ENCODE results near the gene LHFPL6. TPM values are rescaled to one million over a fixed set of nuclear protein-coding genes. Genes with fewer than 3 reads are reported as not detected.

LHFPL6 gene
- total RNA-seq, 2 donors from 2014 or later = 58.2 to 67.2 TPM

DNA sequence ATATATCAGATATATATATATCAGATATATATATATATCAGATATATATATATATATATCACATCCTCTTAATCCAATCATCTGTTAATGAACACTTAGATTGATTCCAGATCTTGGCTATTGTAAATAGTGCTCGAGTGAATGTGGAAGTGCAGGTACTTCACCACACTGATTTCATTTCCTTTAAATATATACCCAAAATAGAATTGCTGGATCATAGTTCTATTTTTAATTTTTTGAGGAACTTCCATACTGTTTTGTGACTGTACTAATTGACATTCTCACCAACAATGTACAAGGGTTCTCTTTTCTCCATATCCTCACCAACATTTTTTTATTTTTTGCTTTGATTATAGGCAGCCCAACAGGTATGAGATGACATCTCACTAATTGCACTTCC lies 287.2 kb downstream of the LHFPL6 start:
- intact Hi-C loops (cut with DNase I) = no loop called here
- no peak for ATAC-seq
- DNase-seq = no peak

DNA sequence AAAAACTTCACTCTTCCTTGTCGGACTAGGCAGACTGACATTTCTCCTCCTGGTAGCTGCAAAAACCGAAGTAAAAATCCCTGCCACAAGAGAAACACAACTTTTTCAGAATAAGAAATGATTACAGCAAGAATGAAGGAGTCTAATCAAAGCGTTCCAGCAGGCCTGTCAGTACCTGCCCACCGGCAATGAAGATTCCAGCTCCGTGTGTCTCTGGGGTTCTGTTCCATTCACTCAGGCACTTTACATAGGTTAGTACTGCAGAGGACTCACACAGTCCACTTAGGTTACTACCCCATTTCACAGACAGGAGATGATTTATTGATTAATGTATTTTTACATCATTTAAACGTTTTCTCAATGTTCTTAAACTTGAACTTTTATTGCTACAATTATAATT lies 289.3 kb downstream of the LHFPL6 start:
- intact Hi-C loops (cut with DNase I) = no loop called here
- no peak for ATAC-seq
- DNase-seq = no peak

DNA sequence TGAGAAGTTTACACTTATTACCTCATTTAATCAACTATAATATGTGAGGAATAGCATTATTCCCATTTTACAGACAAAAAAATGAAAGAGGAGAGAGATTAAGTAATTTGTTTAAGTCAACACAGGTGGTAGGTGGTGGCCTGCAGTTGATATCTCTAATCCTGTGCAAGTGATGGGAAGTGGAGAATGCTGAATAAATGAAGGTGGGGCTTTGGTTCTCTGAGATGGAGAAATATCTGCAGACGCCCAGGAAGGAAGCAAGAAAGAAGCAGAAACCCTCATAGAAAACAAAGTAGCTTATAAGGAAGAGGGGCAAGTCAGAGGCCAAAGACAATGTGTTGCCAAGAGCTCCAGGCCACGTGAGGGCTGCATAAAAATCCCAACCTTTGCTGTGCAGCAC lies 290.4 kb downstream of the LHFPL6 start:
- intact Hi-C loops (cut with DNase I) = no loop called here
- ATAC-seq (no peak), DNase-seq (no peak)

DNA sequence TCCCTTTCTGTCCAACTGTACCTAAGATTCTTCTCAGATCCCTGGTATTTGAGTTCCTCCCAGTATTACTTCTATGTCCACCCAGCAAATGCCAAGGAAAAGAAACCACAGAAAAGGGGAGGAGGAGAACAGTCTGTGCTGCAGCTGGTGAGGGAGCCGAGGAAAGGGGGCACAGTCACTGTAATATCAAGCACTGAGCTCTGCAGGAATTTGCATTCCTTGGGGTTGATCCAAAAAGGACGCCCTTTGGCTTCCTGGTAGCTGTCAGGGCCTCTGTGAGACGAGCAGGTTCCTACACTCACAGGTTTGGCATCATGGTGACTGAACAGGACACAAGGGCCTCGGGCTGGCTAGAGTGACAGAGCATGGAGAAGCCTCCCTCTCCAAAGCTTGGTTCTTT lies 291.4 kb downstream of the LHFPL6 start:
- no peak for DNase-seq
- intact Hi-C loops (cut with DNase I) = no loop called here
- peak; percentile 68 to 86 for ATAC-seq

DNA sequence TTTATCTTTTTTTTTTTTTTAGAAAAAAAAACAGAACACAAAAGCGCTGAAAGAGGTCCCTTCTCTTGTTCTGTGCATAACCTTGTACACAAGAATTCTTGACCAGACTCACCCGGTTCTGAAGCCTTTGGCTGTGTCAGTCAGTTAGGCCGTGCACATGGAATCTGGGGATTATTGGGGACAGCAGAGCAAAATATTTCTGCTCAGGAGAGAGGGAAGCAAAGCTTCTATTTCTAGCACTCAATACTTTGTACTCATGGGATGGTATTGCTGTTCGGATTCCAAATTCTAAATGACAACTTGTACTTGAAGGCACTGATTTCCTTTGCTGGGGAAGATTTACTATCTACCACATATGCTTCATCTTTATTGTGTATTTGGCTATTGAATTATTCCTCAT lies 292.0 kb downstream of the LHFPL6 start:
- no peak for DNase-seq
- intact Hi-C loops (cut with DNase I) = no loop called here
- ATAC-seq = no peak

DNA sequence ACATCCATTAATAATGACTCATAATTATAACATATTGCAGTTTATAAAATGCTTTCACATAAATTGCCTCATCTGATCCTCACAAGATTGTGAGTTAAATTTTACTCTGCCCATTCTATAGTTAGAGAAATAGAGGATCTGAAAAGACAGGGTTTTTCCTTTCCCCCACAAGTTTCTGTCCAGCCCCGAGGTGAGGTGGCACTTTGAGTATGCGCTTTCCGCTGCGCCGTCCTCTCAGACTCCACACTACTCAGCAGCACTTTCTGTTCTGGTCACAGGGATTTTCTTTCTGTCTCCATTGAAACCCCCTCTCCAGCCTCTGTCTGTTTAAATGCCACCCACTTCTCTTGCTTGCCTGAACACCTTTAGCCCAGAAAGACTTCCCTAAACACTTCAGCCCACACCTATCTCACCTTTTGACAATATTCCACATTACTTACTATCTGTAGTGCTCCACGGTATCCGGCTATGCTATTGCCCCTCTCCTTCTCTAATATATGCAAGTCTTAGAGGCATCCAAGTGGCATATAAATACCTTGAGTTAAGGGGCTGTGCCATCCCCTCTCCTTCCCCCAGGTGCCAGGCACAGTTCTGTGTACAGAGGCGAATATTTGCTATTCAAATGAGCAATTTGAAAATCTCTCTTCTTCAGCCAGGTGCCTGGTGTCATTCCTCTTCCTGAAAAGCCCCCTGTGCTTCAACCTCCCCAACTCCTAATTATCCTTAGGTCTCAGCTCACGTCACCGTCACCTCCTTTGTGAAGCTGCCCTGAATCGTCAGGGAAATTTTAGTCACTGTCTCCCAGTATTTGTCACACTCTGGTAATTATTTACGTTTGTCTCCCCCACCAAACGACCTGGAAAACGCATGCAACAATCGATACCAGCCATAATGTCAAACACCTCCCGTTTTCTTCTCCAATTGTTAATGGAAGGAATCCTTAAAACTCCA lies 296.1 kb downstream of the LHFPL6 start:
- ATAC-seq = no peak
- intact Hi-C loops (cut with DNase I) = no loop called here
- DNase-seq = no peak

DNA sequence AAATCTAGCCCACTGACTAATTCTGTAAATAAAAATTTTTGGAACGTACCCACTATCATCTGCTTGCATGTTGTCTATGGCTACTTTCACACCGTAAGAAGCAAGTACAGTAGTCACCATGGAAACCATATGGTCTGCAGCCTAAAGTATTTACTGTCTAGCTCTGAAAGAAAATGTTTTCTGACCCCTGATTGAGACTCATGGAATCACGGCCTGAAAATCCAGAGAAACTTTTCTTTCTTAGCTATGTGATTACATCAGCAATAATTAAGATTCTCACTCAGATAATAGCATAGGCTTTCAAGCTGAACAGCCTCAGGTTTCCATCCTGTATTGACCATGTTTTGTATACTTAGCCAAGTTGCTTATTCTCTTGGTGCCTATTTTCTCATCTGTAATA lies 300.2 kb downstream of the LHFPL6 start:
- DNase-seq (no peak), ATAC-seq (no peak)
- intact Hi-C loops (cut with DNase I) = no loop called here

DNA sequence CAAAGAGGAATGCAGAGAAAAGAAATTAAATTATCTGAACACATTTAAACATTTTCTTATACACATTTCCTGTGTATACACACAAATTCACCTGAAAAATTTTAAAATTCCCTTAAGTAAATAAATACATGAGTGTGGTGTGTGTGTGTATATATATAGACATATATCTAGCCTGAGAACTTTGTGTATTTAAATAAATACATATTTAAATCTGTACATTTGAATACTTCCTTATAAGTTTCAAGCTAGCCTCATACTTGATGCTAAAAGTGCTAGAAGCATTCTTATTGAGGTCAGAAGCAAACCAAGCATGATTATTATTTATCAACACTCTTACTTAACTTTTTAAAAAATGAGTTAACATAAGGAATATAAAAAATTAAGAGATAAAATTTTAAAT lies 304.0 kb downstream of the LHFPL6 start:
- ATAC-seq = no peak
- intact Hi-C loops (cut with DNase I) = no loop called here
- no peak for DNase-seq

DNA sequence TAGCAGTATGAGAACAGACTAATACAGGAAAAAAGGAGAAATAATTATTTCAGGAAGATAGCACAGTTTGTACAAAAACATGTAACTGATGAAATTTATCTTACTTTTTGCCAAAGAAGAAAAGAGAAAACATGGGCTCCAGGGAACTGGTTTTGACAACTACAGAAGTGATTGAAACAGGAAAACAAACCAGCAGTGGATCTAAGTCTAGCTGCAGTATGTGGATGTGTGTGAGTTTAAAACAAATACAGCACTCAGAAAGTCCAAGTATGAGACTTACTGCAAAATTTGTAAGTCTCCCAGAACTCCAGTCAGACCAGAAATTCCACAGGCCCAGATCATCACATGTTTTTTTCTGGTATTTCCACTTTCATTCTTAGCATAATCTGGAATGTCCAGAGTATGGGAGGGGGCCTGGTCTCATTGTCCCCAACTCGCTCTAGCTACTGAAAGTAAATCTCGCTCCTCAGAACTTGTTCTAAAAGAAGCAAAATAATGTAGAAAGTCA lies 305.3 kb downstream of the LHFPL6 start:
- DNase-seq (no peak), ATAC-seq (no peak)
- intact Hi-C loops (cut with DNase I) = no loop called here

DNA sequence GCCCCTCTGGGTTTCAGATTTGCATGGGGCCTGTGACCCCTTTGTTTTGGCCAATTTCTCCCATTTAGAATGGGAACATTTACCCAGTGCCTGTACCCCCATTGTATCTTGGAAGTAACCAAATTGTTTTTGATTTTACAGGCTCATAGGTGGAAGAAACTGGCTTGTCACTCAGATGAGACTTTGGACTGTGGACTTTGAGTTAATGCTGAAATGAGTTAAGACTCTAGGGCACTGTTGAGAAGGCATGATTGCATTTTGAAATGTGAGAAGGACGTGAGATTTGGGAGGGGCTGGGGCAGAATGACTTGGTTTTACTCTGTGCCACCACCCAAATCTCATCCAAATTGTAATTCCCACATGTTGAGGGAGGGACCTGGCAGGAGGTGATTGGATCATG lies 306.0 kb downstream of the LHFPL6 start:
- DNase-seq = no peak
- intact Hi-C loops (cut with DNase I) = no loop called here

DNA sequence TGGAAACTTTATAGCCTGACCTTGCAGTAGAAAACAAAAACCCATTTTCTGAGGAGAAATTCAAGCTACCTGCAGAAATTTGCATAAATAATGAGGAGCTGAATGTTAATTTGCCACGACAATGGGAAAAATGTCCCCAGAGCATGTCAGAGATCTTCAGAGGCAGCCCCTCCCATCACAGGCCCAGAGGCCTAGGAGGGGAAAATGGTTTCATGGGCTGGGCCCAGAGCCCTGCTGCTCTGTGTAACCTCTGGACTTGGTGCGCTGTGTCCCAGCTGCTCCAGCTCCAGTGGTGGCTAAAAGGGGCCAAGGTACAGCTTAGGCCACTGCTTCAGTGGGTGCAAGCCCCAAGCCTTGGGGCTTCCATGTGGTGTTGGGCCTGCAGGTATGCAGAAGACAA lies 306.8 kb downstream of the LHFPL6 start:
- intact Hi-C loops (cut with DNase I) = no loop called here
- ATAC-seq = no peak
- no peak for DNase-seq

More for the DNA sequence above, 306.0 kb downstream of the LHFPL6 start:
- no peak for ATAC-seq

Other genes starting within 250 kb of the LHFPL6 start
- 10 to 100 TPM; 25.5 to 32.2 TPM for gene COG6, start 52.5 kb upstream of the LHFPL6 start, total RNA-seq